ENCODE measurements around the gene SNRPE. TPM values are rescaled to one million over a fixed set of nuclear protein-coding genes. Genes with fewer than 3 reads are reported as not detected.

Gene SNRPE
- total RNA-seq, 1 experiment from 2014 or later = 288 TPM

- Histone ChIP-seq H3K4me2 (ENCODE audit: low read length) (no peak overlapping the region), H3K27me3 (ENCODE audit: insufficient read depth, low read length) (no peaks in the 10 kb centered on the region), H3K79me2 (ENCODE audit: insufficient read depth, low read length) (no peaks in the 10 kb centered on the region), H3K36me3 (ENCODE audit: control insufficient read depth in 1 of 2, insufficient read depth in 2 of 2, low read length in 2 of 2) (no peaks in the 10 kb centered on the region), H3K27ac (ENCODE audit: low read depth, low read length) (no peak overlapping the region), H3K4me3 (replicated peaks in 1 of 2; ENCODE audit: low read depth in 1 of 2, low read length in 2 of 2) (no peak overlapping the region), H3K9me3 (ENCODE audit: control insufficient read depth in 1 of 2, insufficient read depth in 1 of 2, low read depth in 1 of 2, low read length in 2 of 2) (peaks cover 0 to 5% of the 10 kb centered on the region in 2 experiments; a peak in 1 of 4 replicates), H2AFZ (ENCODE audit: low read depth, low read length, poor library complexity, severe bottlenecking) (no peak overlapping the region), H3K9me2 (ENCODE audit: insufficient read depth) (no peaks in the 10 kb centered on the region), H3K4me1 (ENCODE audit: control insufficient read depth in 1 of 2, insufficient read depth in 2 of 2, low read length in 2 of 2) (no peaks in the 10 kb centered on the region), H4K20me1 (ENCODE audit: insufficient read depth) (no peaks in the 10 kb centered on the region), H3K9ac (ENCODE audit: low read length) (no peak overlapping the region)
- no TSS peak for BruUV-seq (replicated peaks)
- ChIA-PET CTCF (no interaction called here), POLR2A (interaction anchor here (1.1 kb wide), 1 partner anchor 174 kb away, joined by 4 read pairs; the partner anchor contains the start of gene SOX13), RAD21 (ENCODE audit: low non-redundant PET in 1 of 2, low total read pairs in 2 of 2, uncharacterized antibody in 2 of 2, unreplicated experiment in 2 of 2) (no interaction called here)
- no peak for ATAC-seq
- intact Hi-C loops (cut with micrococcal nuclease) = no loop called here
- no peak for DNase-seq (ENCODE audit: low read depth, low spot score)
- no peak for TF ChIP-seq SP1 (IDR thresholded peaks at IDR 0.05; ENCODE audit: low read depth)
- no peak for TF ChIP-seq SIN3A (IDR thresholded peaks at IDR 0.05; ENCODE audit: low read depth)
- no peak for TF ChIP-seq CBX3 (IDR thresholded peaks at IDR 0.05; ENCODE audit: low read depth)
- no peak for TF ChIP-seq CEBPB (IDR thresholded peaks at IDR 0.05; ENCODE audit: low read depth)
- no peak for TF ChIP-seq EGR1 (IDR thresholded peaks at IDR 0.05; ENCODE audit: low read depth)
- TF ChIP-seq REST (IDR thresholded peaks at IDR 0.05; ENCODE audit: low read depth) = no peak
- no peak for TF ChIP-seq ZBTB33 (IDR thresholded peaks at IDR 0.05; ENCODE audit: extremely low read depth, insufficient replicate concordance, low read length)
- TF ChIP-seq POLR2A (IDR thresholded peaks at IDR 0.05; ENCODE audit: borderline replicate concordance, extremely low read depth, insufficient read depth, insufficient read length) = no peak
- TF ChIP-seq TCF7L2 (IDR thresholded peaks at IDR 0.05; ENCODE audit: borderline replicate concordance, extremely low read depth, insufficient read depth, insufficient read length) = no peak
- no peak for TF ChIP-seq POLR2AphosphoS5 (IDR thresholded peaks at IDR 0.05; ENCODE audit: low read depth, low read length)
- TF ChIP-seq EZH2phosphoT487 (IDR thresholded peaks at IDR 0.05; ENCODE audit: borderline replicate concordance) = no peak
- no peak for TF ChIP-seq EZH2 (IDR thresholded peaks at IDR 0.05)
- no peak for TF ChIP-seq RAD21 (IDR thresholded peaks at IDR 0.05; ENCODE audit: low read depth)
- TF ChIP-seq JUND (IDR thresholded peaks at IDR 0.05) = no peak
- no peak for TF ChIP-seq ZFX (IDR thresholded peaks at IDR 0.05)
- TF ChIP-seq SRF (IDR thresholded peaks at IDR 0.05; ENCODE audit: low read depth) = no peak
- TF ChIP-seq MAX (IDR thresholded peaks at IDR 0.05) = no peak
Observed at GRCh38 chr1:203898458-203899352, 37.3 kb downstream of the SNRPE start.
